ENCODE measurements around the gene CAMSAP3.

- TF ChIP-seq, protein P1, sequence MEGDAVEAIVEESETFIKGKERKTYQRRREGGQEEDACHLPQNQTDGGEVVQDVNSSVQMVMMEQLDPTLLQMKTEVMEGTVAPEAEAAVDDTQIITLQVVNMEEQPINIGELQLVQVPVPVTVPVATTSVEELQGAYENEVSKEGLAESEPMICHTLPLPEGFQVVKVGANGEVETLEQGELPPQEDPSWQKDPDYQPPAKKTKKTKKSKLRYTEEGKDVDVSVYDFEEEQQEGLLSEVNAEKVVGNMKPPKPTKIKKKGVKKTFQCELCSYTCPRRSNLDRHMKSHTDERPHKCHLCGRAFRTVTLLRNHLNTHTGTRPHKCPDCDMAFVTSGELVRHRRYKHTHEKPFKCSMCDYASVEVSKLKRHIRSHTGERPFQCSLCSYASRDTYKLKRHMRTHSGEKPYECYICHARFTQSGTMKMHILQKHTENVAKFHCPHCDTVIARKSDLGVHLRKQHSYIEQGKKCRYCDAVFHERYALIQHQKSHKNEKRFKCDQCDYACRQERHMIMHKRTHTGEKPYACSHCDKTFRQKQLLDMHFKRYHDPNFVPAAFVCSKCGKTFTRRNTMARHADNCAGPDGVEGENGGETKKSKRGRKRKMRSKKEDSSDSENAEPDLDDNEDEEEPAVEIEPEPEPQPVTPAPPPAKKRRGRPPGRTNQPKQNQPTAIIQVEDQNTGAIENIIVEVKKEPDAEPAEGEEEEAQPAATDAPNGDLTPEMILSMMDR (IDR thresholded peaks at IDR 0.05), result no peak
- TF ChIP-seq ZFX (IDR thresholded peaks at IDR 0.05; ENCODE audit: borderline replicate concordance), result no peak
These were observed 16.9 kb downstream of the CAMSAP3 start for GRCh38 chr19:7612282-7613274.
